Activated naive CD4-positive, alpha-beta T cell treated with anti-CD3 and anti-CD28 coated beads, Interleukin-2, amount 50 U/mL, for 24 hours (primary cell): ENCODE measurements around the gene U2AF2.

Experiments
- H3K27ac Mint-ChIP-seq: one replicate; pipeline ENCODE4 v1.8.0; 2021; ENCODE audit warnings: mild to moderate bottlenecking, mixed read lengths
- H3K27me3 Mint-ChIP-seq: one replicate; pipeline ENCODE4 v1.8.0; 2021; ENCODE audit warnings: mixed read lengths
- H3K36me3 Mint-ChIP-seq: one replicate; pipeline ENCODE4 v1.8.0; 2021; ENCODE audit warnings: mixed read lengths
- H3K4me1 Mint-ChIP-seq: one replicate; pipeline ENCODE4 v1.8.0; 2021; ENCODE audit warnings: mixed read lengths
- H3K4me3 Mint-ChIP-seq: one replicate; pipeline ENCODE4 v1.8.0; 2021; ENCODE audit warnings: mild to moderate bottlenecking, mixed read lengths
- H3K9me3 Mint-ChIP-seq: one replicate; pipeline ENCODE4 v1.8.0; 2021; ENCODE audit warnings: mixed read lengths

The U2AF2 gene

DNA sequence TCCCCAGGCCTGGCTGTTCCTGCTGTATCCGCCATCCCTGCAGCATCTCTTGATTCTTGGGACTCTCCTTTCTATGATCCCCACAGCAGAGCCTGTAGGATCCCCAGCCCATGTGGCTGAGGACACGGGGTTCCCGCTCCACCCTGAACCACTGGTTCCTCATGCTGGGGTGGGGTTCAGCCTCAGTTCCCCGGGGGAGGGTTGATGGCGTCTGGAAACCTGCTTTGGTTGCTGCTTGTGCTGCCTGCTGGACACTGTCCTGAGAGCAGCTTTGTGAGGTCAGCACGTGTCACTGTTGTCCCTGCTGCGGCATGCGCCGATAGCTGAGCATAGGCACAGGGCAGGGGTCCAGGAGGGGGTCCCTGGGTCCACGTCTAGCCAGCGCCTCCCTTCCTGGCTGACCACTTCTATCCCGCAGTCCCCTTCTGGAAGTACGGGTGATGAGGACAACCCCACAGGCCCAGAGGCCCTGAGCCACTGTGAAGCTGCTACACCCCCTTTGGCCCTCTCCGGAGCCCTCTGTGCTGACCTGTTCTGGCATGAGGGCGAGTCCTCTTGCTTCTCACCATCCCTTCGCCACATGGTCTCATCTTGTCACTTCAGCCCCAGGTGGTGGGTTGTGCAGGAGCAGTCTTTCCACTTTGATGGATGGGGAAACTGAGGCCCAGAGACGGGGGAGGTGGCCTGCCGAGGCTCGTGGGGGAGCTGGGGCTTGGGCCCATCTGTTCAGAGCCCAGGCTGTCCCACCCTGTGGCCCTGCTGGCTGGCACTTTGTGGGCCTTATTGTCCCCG is 25.7 kb downstream of the U2AF2 start:
- H3K4me1 Mint-ChIP-seq = peaks cover 62% of the 10 kb centered on the region
- no peaks in the 10 kb centered on the region for H3K27me3 Mint-ChIP-seq
- H3K36me3 Mint-ChIP-seq = peaks cover 3% of the 10 kb centered on the region
- H3K4me3 Mint-ChIP-seq = no peak overlapping the region
- H3K27ac Mint-ChIP-seq = no peak overlapping the region
- no peaks in the 10 kb centered on the region for H3K9me3 Mint-ChIP-seq

GRCh38 chr19:55681131-55682092 is 26.6 kb downstream of the U2AF2 start:
- Mint-ChIP-seq H3K27ac (no peak overlapping the region), H3K36me3 (peaks cover 3% of the 10 kb centered on the region), H3K4me1 (peaks cover 53% of the 10 kb centered on the region), H3K4me3 (no peak overlapping the region), H3K27me3 (no peaks in the 10 kb centered on the region), H3K9me3 (no peaks in the 10 kb centered on the region)

DNA sequence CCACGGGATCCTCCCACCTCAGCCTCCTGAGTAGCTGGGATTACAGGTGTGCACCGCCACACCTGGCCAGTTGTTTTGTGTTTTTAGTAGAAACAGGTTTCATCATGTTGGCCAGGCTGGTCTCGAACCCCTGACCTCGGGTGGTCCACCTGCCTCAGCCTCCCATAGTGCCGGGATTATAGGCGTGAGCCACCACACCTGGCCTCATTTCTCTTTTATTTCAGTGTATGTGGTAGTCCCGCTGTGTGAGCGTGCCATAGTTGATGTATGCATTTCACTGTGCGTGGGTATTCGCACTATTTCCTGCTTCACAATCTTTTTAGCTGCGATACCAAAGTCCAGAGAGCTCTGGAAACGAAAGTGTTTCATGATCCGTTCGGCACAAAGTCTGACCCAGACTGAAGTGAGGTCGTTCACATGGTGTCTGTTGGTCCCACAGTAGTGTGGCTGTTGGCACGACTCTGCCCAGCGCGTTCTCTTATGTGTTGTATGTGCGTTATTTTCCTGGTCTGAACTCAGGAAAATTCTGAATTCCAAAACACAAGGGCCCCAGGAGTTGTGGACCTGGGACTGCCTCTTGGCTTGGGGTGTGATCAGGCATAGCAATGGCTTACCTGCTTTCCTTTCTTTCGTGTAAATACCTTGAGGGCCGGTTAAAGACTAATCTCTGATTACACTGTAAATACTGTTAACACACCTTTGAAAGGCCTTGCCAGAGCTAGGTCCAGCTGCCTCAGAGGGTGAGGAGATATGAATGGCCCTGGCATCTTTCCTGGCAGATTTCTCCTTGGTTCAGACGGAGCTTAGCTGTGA is 28.8 kb downstream of the U2AF2 start:
- Mint-ChIP-seq H3K36me3 (peaks cover 3% of the 10 kb centered on the region), H3K27ac (no peak overlapping the region), H3K4me1 (peaks cover 31% of the 10 kb centered on the region), H3K27me3 (no peaks in the 10 kb centered on the region), H3K4me3 (no peak overlapping the region), H3K9me3 (no peaks in the 10 kb centered on the region)

DNA sequence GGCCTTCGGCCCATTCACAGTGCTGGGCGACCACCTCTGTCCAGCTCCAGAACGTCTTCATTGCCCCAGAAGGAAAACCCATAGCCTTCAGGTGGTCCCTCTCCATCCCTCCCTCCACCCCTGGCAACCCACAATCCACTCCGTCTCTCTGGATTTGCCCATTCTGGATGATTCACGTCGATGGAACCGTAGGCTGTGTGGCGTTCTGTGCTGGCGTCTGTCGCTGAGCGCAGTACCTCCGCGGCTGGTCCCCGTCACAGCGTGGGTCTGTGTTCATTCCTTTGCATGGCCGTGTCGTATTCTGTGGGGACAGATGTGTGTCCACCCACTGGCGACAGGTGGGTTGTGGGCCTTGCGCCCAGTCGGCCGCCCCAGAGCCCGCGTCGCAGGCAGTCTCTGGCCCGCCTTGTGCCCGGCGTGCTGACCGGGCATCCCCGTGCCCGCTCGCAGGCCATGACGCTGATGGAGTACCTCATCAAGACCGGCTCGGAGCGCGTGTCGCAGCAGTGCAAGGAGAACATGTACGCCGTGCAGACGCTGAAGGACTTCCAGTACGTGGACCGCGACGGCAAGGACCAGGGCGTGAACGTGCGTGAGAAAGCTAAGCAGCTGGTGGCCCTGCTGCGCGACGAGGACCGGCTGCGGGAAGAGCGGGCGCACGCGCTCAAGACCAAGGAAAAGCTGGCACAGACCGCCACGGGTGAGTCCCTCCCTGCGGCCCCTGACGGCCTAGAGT is 30.3 kb downstream of the U2AF2 start:
- Mint-ChIP-seq H3K27me3 (no peaks in the 10 kb centered on the region), H3K9me3 (no peaks in the 10 kb centered on the region), H3K27ac (no peak overlapping the region), H3K4me1 (peaks cover 18% of the 10 kb centered on the region), H3K36me3 (no peaks in the 10 kb centered on the region), H3K4me3 (no peak overlapping the region)

GRCh38 chr19:55685776-55686175 is 30.9 kb downstream of the U2AF2 start:
- no peaks in the 10 kb centered on the region for H3K36me3 Mint-ChIP-seq
- no peak overlapping the region for H3K27ac Mint-ChIP-seq
- H3K9me3 Mint-ChIP-seq = no peaks in the 10 kb centered on the region
- no peaks in the 10 kb centered on the region for H3K27me3 Mint-ChIP-seq
- peaks cover 11% of the 10 kb centered on the region for H3K4me1 Mint-ChIP-seq
- no peak overlapping the region for H3K4me3 Mint-ChIP-seq

DNA sequence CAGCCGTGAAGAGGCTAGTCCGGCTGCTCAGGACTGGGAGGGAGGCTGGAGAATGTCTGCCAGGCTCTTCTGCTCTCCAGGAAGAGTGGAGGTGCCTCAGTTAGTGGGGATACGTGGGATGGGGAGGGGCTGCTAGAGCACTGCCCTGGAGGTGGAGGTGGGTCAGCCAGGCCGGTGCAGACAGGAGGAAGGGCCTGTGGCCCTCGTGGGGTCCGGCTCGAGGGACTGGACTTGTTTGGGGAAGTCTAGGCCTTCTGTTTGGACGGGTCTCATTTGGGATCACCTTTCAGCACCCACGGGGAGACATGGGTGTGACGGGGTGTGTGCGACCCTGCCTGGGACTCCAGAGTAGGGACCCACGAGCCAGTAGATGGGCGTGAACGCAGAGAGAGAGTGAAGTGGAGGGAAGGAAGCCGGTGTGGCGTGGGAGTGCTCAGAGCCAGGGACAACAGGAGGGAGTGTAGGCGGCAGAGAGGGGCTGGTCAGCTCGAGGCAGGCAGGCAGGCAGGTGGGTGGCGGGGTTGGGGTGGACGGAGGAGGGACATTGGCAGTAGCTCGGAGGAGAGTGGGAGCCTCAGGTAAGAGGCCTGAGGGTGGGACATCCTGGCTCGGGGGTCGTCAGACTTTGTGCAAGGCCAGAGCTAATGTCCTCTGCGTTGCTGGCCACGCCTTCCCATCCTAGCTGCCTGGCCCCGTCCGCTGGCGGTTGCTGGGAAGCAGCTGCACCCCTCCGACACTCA is 31.6 kb downstream of the U2AF2 start:
- H3K9me3 Mint-ChIP-seq = no peaks in the 10 kb centered on the region
- H3K27ac Mint-ChIP-seq = no peak overlapping the region
- no peaks in the 10 kb centered on the region for H3K27me3 Mint-ChIP-seq
- no peaks in the 10 kb centered on the region for H3K36me3 Mint-ChIP-seq
- H3K4me3 Mint-ChIP-seq = no peak overlapping the region
- H3K4me1 Mint-ChIP-seq = peaks cover 11% of the 10 kb centered on the region

- no peak overlapping the region for H3K4me3 Mint-ChIP-seq
- H3K9me3 Mint-ChIP-seq = no peaks in the 10 kb centered on the region
- no peaks in the 10 kb centered on the region for H3K36me3 Mint-ChIP-seq
- peaks cover 11% of the 10 kb centered on the region for H3K4me1 Mint-ChIP-seq
- H3K27ac Mint-ChIP-seq = no peak overlapping the region
- no peaks in the 10 kb centered on the region for H3K27me3 Mint-ChIP-seq
Measured at GRCh38 chr19:55687281-55688201, 32.7 kb downstream of the U2AF2 start.

GRCh38 chr19:55688422-55689218 is 33.8 kb downstream of the U2AF2 start:
- H3K4me3 Mint-ChIP-seq = no peak overlapping the region
- H3K27ac Mint-ChIP-seq = peak overlapping the region; percentile 30
- no peaks in the 10 kb centered on the region for H3K27me3 Mint-ChIP-seq
- H3K4me1 Mint-ChIP-seq = peaks cover 8% of the 10 kb centered on the region
- H3K36me3 Mint-ChIP-seq = no peaks in the 10 kb centered on the region
- no peaks in the 10 kb centered on the region for H3K9me3 Mint-ChIP-seq

- Mint-ChIP-seq H3K9me3 (no peaks in the 10 kb centered on the region), H3K4me1 (peaks cover 3% of the 10 kb centered on the region), H3K36me3 (no peaks in the 10 kb centered on the region), H3K27ac (no peak overlapping the region), H3K4me3 (no peak overlapping the region), H3K27me3 (no peaks in the 10 kb centered on the region)
Measured at GRCh38 chr19:55689411-55690108, 34.7 kb downstream of the U2AF2 start.

- Mint-ChIP-seq H3K27me3 (no peaks in the 10 kb centered on the region), H3K4me1 (no peaks in the 10 kb centered on the region), H3K27ac (no peak overlapping the region), H3K4me3 (no peak overlapping the region), H3K36me3 (no peaks in the 10 kb centered on the region), H3K9me3 (no peaks in the 10 kb centered on the region)
Measured at GRCh38 chr19:55690109-55690768, 35.4 kb downstream of the U2AF2 start.

DNA sequence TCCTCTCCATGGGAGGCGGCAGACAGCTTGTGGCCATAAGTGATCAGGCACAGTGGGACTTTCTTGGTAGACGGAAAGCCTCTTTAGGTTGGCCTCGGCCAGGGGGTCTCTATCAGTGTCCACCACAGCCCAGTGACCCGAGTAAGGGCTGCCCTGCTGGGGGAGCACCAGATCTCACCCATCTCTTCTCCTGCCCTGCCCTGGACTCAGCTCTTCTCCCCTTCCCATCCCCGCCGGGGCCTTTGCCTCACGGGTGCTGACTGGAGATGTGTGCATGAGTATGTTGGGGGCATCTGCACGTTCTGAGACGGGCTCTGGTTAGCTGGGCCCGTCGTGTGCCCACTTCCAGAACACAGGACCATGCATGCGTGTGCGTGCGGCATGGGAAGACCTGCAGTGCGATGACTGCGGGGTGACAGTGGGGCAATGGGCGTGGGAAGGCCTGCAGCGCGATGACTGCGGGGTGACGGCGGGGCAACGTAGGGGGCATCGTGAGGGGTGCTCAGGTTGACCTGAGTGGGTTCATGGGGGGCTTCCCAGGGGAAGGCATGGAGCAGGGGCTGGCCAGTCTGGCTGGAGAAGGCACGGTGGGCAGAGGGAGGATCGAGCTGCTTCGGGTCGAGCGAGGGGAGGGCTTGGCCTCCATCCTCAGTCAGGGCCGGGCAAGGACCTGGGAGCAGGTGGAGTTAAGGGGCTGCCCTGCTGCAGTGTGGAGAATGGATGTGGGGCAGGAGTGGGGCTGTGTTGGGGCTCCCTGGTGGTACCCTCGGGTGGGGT is 36.1 kb downstream of the U2AF2 start:
- no peaks in the 10 kb centered on the region for H3K27me3 Mint-ChIP-seq
- H3K4me1 Mint-ChIP-seq = no peaks in the 10 kb centered on the region

More for the DNA sequence above, 36.1 kb downstream of the U2AF2 start:
- Mint-ChIP-seq H3K27ac (no peak overlapping the region), H3K36me3 (no peaks in the 10 kb centered on the region), H3K4me3 (no peak overlapping the region), H3K9me3 (no peaks in the 10 kb centered on the region)
